ENCODE measurements around the gene CERS5.
"Not testable (repeated sequence)": the region's sequence is repeated elsewhere in the genome, so short reads cannot be mapped to it uniquely, and the experiment has no call there.

Gene CERS5

GRCh38 chr12:50101663-50102062, 65.5 kb downstream of the CERS5 start:
- peak; percentile 49 for DNase-seq

- DNase-seq = no peak
These were observed 66.6 kb downstream of the CERS5 start for GRCh38 chr12:50100561-50100960.

GRCh38 chr12:50099302-50100008, 67.7 kb downstream of the CERS5 start:
- DNase-seq = no peak

- no peak for DNase-seq
These were observed 69.2 kb downstream of the CERS5 start for GRCh38 chr12:50097952-50098351.

- no peak for DNase-seq
These were observed 76.8 kb downstream of the CERS5 start for GRCh38 chr12:50090391-50090790.

- no peak for DNase-seq
These were observed 77.4 kb downstream of the CERS5 start for GRCh38 chr12:50089730-50090129.

- DNase-seq = peak; percentile 75
These were observed 78.4 kb downstream of the CERS5 start for GRCh38 chr12:50088577-50089335.

- no peak for DNase-seq
These were observed 79.2 kb downstream of the CERS5 start for GRCh38 chr12:50087995-50088394.

GRCh38 chr12:50087151-50087550, 80.0 kb downstream of the CERS5 start:
- no peak for DNase-seq

- DNase-seq = no peak
These were observed 81.0 kb downstream of the CERS5 start for GRCh38 chr12:50086148-50086547.

- DNase-seq = no peak
These were observed 81.5 kb downstream of the CERS5 start for GRCh38 chr12:50085615-50086072.

GRCh38 chr12:50084775-50085614, 82.2 kb downstream of the CERS5 start, which contains the start of gene SMARCD1:
Gene SMARCD1, plus strand, starts transcription at chr12:50085342. Its CDS starts 28 bp downstream, at chr12:50085370.
- DNase-seq = peak; percentile 97

- DNase-seq = not testable (repeated sequence)
These were observed 82.8 kb downstream of the CERS5 start for GRCh38 chr12:50084409-50084774.

GRCh38 chr12:50083301-50083700, 83.9 kb downstream of the CERS5 start:
- no peak for DNase-seq

- no peak for DNase-seq
These were observed 84.5 kb downstream of the CERS5 start for GRCh38 chr12:50082644-50083043.

GRCh38 chr12:50081096-50081808, 85.9 kb downstream of the CERS5 start:
- DNase-seq = no peak

GRCh38 chr12:50079771-50080170, 87.4 kb downstream of the CERS5 start:
- no peak for DNase-seq

Data from hematopoietic multipotent progenitor cell treated with erythropoietin and hydrocortisone succinate and interleukin-3 and kit ligand, for 4 days (in vitro differentiated cells).